Measurements from ENCODE around the gene FRAS1. TPM values are rescaled to one million over a fixed set of nuclear protein-coding genes. Genes with fewer than 3 reads are reported as not detected.

FRAS1 gene
- total RNA-seq, 1 experiment from 2014 or later: 82.0 TPM

DNA sequence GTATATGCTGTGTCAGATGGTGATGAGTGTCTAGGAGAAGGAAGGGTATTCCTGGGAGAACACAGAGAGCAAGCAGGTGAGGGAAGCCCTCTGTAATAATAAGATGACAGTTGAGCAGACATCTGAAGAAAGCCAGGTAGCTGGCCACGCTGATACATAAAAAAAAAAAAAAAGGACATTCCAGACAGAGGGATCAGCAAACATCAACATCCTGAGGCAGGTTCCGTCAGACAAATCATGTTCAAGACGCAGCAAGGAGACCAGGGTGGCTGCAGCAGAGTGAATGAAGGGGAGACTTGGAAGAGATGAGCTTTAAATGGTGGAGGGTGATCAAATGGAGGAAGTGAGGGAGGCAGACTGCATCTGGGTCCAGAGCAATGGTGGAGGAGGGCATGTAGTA is 396.9 kb downstream of the FRAS1 start:
- TF ChIP-seq ZNF281 (CRISPR knock-in tag; IDR thresholded peaks at IDR 0.05) (no peak), E2F1 (CRISPR knock-in tag; IDR thresholded peaks at IDR 0.05) (no peak), ZNF219 (CRISPR knock-in tag; IDR thresholded peaks at IDR 0.05; ENCODE audit: borderline replicate concordance) (no peak), ZNF232 (CRISPR knock-in tag; IDR thresholded peaks at IDR 0.05) (no peak), USF2 (CRISPR knock-in tag; IDR thresholded peaks at IDR 0.05) (no peak), NFE2L1 (CRISPR knock-in tag; IDR thresholded peaks at IDR 0.05) (no peak), TP53 (CRISPR knock-in tag; IDR thresholded peaks at IDR 0.05) (no peak), ZMAT4 (CRISPR knock-in tag; IDR thresholded peaks at IDR 0.05) (no peak), ZBTB43 (CRISPR knock-in tag; IDR thresholded peaks at IDR 0.05) (no peak)
- TF ChIP-seq, protein P1, sequence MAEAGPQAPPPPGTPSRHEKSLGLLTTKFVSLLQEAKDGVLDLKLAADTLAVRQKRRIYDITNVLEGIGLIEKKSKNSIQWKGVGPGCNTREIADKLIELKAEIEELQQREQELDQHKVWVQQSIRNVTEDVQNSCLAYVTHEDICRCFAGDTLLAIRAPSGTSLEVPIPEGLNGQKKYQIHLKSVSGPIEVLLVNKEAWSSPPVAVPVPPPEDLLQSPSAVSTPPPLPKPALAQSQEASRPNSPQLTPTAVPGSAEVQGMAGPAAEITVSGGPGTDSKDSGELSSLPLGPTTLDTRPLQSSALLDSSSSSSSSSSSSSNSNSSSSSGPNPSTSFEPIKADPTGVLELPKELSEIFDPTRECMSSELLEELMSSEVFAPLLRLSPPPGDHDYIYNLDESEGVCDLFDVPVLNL (CRISPR knock-in tag; IDR thresholded peaks at IDR 0.05; ENCODE audit: borderline replicate concordance, low read depth): no peak
- TF ChIP-seq, protein P2, sequence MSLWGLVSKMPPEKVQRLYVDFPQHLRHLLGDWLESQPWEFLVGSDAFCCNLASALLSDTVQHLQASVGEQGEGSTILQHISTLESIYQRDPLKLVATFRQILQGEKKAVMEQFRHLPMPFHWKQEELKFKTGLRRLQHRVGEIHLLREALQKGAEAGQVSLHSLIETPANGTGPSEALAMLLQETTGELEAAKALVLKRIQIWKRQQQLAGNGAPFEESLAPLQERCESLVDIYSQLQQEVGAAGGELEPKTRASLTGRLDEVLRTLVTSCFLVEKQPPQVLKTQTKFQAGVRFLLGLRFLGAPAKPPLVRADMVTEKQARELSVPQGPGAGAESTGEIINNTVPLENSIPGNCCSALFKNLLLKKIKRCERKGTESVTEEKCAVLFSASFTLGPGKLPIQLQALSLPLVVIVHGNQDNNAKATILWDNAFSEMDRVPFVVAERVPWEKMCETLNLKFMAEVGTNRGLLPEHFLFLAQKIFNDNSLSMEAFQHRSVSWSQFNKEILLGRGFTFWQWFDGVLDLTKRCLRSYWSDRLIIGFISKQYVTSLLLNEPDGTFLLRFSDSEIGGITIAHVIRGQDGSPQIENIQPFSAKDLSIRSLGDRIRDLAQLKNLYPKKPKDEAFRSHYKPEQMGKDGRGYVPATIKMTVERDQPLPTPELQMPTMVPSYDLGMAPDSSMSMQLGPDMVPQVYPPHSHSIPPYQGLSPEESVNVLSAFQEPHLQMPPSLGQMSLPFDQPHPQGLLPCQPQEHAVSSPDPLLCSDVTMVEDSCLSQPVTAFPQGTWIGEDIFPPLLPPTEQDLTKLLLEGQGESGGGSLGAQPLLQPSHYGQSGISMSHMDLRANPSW (CRISPR knock-in tag; conservative IDR thresholded peaks at IDR 0.05; ENCODE audit: low read depth): no peak
- H3K27me3 Mint-ChIP-seq (ENCODE audit: low read depth): no peaks in the 10 kb centered on the region
- CTCF ChIA-PET: interaction anchor here (0.6 kb wide), 1 partner anchor 308 kb away, joined by 3 read pairs; no protein-coding TSS in a partner anchor
- no peak overlapping the region for H3K4me3 Mint-ChIP-seq
- POLR2A ChIA-PET: no interaction called here
- H3K4me1 Mint-ChIP-seq: no peaks in the 10 kb centered on the region
- H3K36me3 Mint-ChIP-seq: peaks cover 69% of the 10 kb centered on the region
- ATAC-seq: no peak
- no peaks in the 10 kb centered on the region for H3K9me3 Mint-ChIP-seq
- no peak overlapping the region for H3K27ac Mint-ChIP-seq
- DNase-seq (ENCODE audit: low spot score): no peak

DNA sequence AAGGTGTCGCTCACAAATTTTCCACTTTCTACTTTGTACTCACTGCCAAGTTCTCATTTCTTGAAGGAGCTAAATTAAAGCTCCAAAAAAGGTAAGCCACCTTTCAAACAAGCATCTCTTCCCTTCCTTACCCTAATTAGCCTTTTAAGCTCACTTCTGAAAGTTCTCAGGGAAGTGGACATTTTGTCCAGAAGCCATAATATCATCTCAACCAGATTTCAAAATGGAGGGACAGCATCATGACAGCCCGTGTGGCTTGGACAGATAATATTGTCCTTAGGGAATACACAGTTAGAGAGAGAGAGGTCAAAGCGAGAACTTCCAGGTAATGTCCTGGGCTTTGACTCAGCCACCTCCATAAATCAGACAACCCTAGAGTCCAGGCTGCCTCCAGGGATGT is 400.6 kb downstream of the FRAS1 start:
- no peak for ATAC-seq
- ChIA-PET POLR2A (no interaction called here), CTCF (no interaction called here)
- Mint-ChIP-seq H3K4me3 (no peak overlapping the region), H3K4me1 (no peaks in the 10 kb centered on the region), H3K36me3 (peaks cover 39% of the 10 kb centered on the region), H3K9me3 (no peaks in the 10 kb centered on the region), H3K27ac (no peak overlapping the region), H3K27me3 (ENCODE audit: low read depth) (no peaks in the 10 kb centered on the region)
- no peak for DNase-seq (ENCODE audit: low spot score)
- TF ChIP-seq TCF7 (CRISPR knock-in tag; IDR thresholded peaks at IDR 0.05; ENCODE audit: low read depth) (no peak), ZNF671 (CRISPR knock-in tag; IDR thresholded peaks at IDR 0.05) (no peak), MAX (CRISPR knock-in tag; IDR thresholded peaks at IDR 0.05) (no peak), ARID4B (CRISPR knock-in tag; IDR thresholded peaks at IDR 0.05; ENCODE audit: borderline replicate concordance) (no peak), GABPB1 (CRISPR knock-in tag; IDR thresholded peaks at IDR 0.05) (no peak), HMGA2 (CRISPR knock-in tag; IDR thresholded peaks at IDR 0.05) (no peak)
- TF ChIP-seq, protein P3, sequence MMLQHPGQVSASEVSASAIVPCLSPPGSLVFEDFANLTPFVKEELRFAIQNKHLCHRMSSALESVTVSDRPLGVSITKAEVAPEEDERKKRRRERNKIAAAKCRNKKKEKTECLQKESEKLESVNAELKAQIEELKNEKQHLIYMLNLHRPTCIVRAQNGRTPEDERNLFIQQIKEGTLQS (CRISPR knock-in tag; conservative IDR thresholded peaks at IDR 0.05): no peak

Measured in WTC11 (cell line).